GM12878 (cell line): ENCODE measurements around the gene OPCML.

Experiments used
- CBFB ChIP-seq: IDR thresholded peaks from 2 replicates; pipeline ENCODE4 v1.6.1; 2016; ENCODE audit warnings: antibody characterized with exemption, low read depth
- EZH2 ChIP-seq: IDR thresholded peaks from 2 replicates; pipeline ENCODE4 v1.6.1; 2012; ENCODE audit warnings: low read depth, mild to moderate bottlenecking, control low read depth, inconsistent platforms, low read length, borderline replicate concordance; ENCODE audit not compliant: control insufficient read depth
- KDM1A ChIP-seq: fragments of 200-600 bp; sonication (generic); IDR thresholded peaks from 2 replicates; pipeline ENCODE4 v1.6.1; 2016; ENCODE audit warnings: borderline replicate concordance
- POLR2A ChIP-seq: IDR thresholded peaks from 2 replicates; pipeline ENCODE4 v1.6.1; 2011; ENCODE audit warnings: low read depth, mild to moderate bottlenecking, low read length
- SIN3A ChIP-seq: IDR thresholded peaks from 2 replicates; pipeline ENCODE4 v1.6.1; 2012; ENCODE audit warnings: low read depth, low read length, improper control_type of control experiment
- SMARCA5 ChIP-seq: fragments of 450-650 bp; IDR thresholded peaks from 2 replicates; pipeline ENCODE4 v1.6.1; 2017; ENCODE audit warnings: mild to moderate bottlenecking
- SMC3 ChIP-seq: IDR thresholded peaks from 2 replicates; pipeline ENCODE4 v1.6.1; 2011; ENCODE audit warnings: low read length, improper control_type of control experiment, borderline replicate concordance
- SREBF1 ChIP-seq: IDR thresholded peaks from 2 replicates; pipeline ENCODE4 v1.6.1; 2012; ENCODE audit warnings: mild to moderate bottlenecking, low read length
- TF ChIP-seq, protein P1 (sequence below), 3 experiments: IDR thresholded peaks in 2 of 3; conservative IDR thresholded peaks in 1 of 3; 2 replicates each; pipeline ENCODE4 v1.5.1; 2011; ENCODE audit warnings: low read depth in 3 of 3, low read length in 3 of 3, mild to moderate bottlenecking in 3 of 3, control low read depth in 2 of 3, moderate library complexity in 2 of 3, inconsistent platforms in 1 of 3, mixed read lengths in 1 of 3; ENCODE audit not compliant: control insufficient read depth in 2 of 3, insufficient read depth in 1 of 3; ENCODE audit errors: extremely low read depth in 1 of 3
- TF ChIP-seq, protein P2 (sequence below): IDR thresholded peaks from 2 replicates; pipeline ENCODE4 v1.6.1; 2012; ENCODE audit warnings: low read depth, low read length, improper control_type of control experiment
- TF ChIP-seq, protein P3 (sequence below): fragments of 450-650 bp; formaldehyde crosslinking; IDR thresholded peaks from 2 replicates; pipeline ENCODE4 v1.4.0; 2020; ENCODE audit warnings: mild to moderate bottlenecking, moderate library complexity
- TF ChIP-seq, protein P4 (sequence below): fragments of 450-650 bp; IDR thresholded peaks from 2 replicates; pipeline ENCODE4 v1.6.1; 2016; ENCODE audit warnings: mild to moderate bottlenecking, moderate library complexity, borderline replicate concordance

DNA sequence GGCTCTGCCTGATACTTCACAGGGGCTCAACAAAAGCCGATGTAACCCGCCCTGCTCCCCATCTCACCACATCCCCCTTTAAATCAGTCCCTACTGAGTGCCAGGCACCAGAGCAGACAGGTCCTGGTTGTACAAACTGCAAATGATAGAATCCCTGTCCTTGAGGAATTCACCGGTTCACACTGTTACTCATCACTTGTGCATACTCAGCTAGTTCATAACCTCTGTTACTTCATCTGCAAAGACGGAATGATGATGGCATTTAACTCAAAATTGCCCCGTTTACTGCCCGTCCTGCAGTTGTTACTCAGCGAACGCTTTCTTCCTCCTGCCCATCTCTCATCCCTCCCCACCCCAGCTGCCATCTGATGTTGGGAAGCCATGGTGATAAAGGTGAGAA lies 384.7 kb downstream of the OPCML start:
- TF ChIP-seq EZH2 (no peak), SMARCA5 (no peak), POLR2A (no peak), SMC3 (no peak), SREBF1 (no peak), SIN3A (no peak), CBFB (no peak), KDM1A (no peak)
- TF ChIP-seq, protein P1, sequence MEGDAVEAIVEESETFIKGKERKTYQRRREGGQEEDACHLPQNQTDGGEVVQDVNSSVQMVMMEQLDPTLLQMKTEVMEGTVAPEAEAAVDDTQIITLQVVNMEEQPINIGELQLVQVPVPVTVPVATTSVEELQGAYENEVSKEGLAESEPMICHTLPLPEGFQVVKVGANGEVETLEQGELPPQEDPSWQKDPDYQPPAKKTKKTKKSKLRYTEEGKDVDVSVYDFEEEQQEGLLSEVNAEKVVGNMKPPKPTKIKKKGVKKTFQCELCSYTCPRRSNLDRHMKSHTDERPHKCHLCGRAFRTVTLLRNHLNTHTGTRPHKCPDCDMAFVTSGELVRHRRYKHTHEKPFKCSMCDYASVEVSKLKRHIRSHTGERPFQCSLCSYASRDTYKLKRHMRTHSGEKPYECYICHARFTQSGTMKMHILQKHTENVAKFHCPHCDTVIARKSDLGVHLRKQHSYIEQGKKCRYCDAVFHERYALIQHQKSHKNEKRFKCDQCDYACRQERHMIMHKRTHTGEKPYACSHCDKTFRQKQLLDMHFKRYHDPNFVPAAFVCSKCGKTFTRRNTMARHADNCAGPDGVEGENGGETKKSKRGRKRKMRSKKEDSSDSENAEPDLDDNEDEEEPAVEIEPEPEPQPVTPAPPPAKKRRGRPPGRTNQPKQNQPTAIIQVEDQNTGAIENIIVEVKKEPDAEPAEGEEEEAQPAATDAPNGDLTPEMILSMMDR (IDR thresholded peaks at IDR 0.05 in 2 of 3, conservative IDR thresholded peaks at IDR 0.05 in 1 of 3; ENCODE audit: control insufficient read depth in 2 of 3, extremely low read depth in 1 of 3, insufficient read depth in 1 of 3, low read depth in 3 of 3, low read length in 3 of 3) = no peak
- TF ChIP-seq, protein P2, sequence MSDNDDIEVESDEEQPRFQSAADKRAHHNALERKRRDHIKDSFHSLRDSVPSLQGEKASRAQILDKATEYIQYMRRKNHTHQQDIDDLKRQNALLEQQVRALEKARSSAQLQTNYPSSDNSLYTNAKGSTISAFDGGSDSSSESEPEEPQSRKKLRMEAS = no peak
- TF ChIP-seq, protein P3, sequence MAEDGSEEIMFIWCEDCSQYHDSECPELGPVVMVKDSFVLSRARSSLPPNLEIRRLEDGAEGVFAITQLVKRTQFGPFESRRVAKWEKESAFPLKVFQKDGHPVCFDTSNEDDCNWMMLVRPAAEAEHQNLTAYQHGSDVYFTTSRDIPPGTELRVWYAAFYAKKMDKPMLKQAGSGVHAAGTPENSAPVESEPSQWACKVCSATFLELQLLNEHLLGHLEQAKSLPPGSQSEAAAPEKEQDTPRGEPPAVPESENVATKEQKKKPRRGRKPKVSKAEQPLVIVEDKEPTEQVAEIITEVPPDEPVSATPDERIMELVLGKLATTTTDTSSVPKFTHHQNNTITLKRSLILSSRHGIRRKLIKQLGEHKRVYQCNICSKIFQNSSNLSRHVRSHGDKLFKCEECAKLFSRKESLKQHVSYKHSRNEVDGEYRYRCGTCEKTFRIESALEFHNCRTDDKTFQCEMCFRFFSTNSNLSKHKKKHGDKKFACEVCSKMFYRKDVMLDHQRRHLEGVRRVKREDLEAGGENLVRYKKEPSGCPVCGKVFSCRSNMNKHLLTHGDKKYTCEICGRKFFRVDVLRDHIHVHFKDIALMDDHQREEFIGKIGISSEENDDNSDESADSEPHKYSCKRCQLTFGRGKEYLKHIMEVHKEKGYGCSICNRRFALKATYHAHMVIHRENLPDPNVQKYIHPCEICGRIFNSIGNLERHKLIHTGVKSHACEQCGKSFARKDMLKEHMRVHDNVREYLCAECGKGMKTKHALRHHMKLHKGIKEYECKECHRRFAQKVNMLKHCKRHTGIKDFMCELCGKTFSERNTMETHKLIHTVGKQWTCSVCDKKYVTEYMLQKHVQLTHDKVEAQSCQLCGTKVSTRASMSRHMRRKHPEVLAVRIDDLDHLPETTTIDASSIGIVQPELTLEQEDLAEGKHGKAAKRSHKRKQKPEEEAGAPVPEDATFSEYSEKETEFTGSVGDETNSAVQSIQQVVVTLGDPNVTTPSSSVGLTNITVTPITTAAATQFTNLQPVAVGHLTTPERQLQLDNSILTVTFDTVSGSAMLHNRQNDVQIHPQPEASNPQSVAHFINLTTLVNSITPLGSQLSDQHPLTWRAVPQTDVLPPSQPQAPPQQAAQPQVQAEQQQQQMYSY = no peak
- TF ChIP-seq, protein P4, sequence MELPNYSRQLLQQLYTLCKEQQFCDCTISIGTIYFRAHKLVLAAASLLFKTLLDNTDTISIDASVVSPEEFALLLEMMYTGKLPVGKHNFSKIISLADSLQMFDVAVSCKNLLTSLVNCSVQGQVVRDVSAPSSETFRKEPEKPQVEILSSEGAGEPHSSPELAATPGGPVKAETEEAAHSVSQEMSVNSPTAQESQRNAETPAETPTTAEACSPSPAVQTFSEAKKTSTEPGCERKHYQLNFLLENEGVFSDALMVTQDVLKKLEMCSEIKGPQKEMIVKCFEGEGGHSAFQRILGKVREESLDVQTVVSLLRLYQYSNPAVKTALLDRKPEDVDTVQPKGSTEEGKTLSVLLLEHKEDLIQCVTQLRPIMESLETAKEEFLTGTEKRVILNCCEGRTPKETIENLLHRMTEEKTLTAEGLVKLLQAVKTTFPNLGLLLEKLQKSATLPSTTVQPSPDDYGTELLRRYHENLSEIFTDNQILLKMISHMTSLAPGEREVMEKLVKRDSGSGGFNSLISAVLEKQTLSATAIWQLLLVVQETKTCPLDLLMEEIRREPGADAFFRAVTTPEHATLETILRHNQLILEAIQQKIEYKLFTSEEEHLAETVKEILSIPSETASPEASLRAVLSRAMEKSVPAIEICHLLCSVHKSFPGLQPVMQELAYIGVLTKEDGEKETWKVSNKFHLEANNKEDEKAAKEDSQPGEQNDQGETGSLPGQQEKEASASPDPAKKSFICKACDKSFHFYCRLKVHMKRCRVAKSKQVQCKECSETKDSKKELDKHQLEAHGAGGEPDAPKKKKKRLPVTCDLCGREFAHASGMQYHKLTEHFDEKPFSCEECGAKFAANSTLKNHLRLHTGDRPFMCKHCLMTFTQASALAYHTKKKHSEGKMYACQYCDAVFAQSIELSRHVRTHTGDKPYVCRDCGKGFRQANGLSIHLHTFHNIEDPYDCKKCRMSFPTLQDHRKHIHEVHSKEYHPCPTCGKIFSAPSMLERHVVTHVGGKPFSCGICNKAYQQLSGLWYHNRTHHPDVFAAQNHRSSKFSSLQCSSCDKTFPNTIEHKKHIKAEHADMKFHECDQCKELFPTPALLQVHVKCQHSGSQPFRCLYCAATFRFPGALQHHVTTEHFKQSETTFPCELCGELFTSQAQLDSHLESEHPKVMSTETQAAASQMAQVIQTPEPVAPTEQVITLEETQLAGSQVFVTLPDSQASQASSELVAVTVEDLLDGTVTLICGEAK = no peak
